Occipital lobe (tissue), 3 donors: ENCODE results near the gene PRKCA. TPM values are rescaled to one million over a fixed set of nuclear protein-coding genes. Genes with fewer than 3 reads are reported as not detected.

Source experiments
- DNase-seq: peaks from one replicate; lab custom pipeline; 2025; lab: John Stamatoyannopoulos, UW
- small RNA-seq: library from RNA; depleted of rRNA; stranded (forward); fragments of <200 nt; gene quantifications from one replicate; pipeline ENCODE3, GENCODE V24; 2014
- total RNA-seq: library from RNA; depleted of rRNA; stranded (reverse); fragments of >200 nt; gene quantifications from one replicate; pipeline ENCODE4 v1.2.3, GENCODE V29; 2014

The PRKCA gene
- total RNA-seq, 1 donor from 2014 or later: 29.9 TPM

DNA sequence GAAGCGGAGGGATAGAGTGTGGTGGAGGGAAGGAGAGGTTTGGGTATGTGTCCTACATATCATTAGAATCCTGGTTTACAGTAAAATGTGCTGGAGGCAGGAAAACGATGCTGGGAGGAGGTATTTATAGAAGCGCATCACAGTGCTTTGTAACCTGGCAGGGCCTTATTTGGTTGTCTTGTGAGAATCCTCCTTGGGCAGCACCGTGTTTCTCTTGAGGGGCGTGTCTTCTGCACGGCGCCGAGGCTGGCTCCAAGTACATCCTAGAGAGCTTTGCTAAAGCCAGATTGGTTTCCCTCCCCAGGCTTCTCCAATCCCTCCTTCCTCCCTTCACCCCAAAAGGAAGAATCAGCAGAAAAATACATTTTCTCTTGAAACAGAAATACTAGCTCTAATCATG is 556.9 kb downstream of the PRKCA start:
- DNase-seq: no peak

DNA sequence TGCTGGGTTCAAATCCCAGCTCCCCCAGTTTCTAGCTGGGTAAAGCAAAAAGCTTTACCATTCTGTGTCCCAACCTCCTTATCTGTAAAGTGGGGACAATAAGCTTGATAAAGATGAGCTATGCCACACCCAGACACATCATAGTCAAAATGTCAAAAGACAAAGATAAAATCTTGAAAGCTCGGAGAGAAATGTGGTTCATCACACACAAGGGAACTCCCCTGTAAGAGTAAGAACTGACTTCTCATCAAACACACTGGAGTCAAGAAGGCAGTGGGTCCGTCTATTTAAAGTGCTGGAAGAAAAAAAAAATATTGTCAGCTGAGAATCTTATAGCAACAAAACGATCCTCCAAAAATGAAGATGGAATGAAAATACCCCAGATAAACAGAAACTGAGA is 557.8 kb downstream of the PRKCA start:
- DNase-seq: no peak

Small RNA genes within 50 kb of the gene (small RNA-seq; reads per million reads assigned to genes)
- not detected for gene MIR634
- not detected for gene RN7SL735P
- not detected for gene RNA5SP444
- gene RNA5SP445: not detected
- gene RNU6-928P: not detected

Other genes starting within 250 kb of the PRKCA start
- 10.8 TPM for gene CEP112, start 110.5 kb upstream of the PRKCA start, total RNA-seq
- 0.47 TPM for gene APOH, start 73.2 kb upstream of the PRKCA start, total RNA-seq